Erythroblast (primary cell): ENCODE data around the gene BRD1.

Experiments
- GATA1 ChIP-seq: IDR thresholded peaks from 2 replicates; pipeline ENCODE4 v1.6.1; 2011; ENCODE audit warnings: low read depth, mild to moderate bottlenecking, control low read depth, low read length, moderate library complexity
- POLR2A ChIP-seq: IDR thresholded peaks from 2 replicates; pipeline ENCODE4 v1.6.1; 2011; ENCODE audit warnings: mild to moderate bottlenecking, low read length

GRCh38 chr22:49852898-49853894 is 25.5 kb upstream of the BRD1 start, which contains the start of gene ZBED4:
- TF ChIP-seq POLR2A (peak; percentile 92), GATA1 (no peak)
